GM06990 (cell line): ENCODE results near the gene P3H2.

ENCODE experiments used
- DNase-seq: peaks from one replicate; pipeline ENCODE4 v3.0.0-alpha.2; 2011; ENCODE audit not compliant: insufficient read length; ENCODE audit errors: extremely low read depth
- H3K27me3 ChIP-seq: replicated peaks from 2 replicates; pipeline ENCODE4 v1.6.0; 2011; ENCODE audit warnings: low read length; ENCODE audit not compliant: control insufficient read depth, insufficient read depth
- H3K36me3 ChIP-seq: 2 replicates; pipeline ENCODE4 v1.5.1; 2011; ENCODE audit warnings: low read length; ENCODE audit not compliant: control insufficient read depth, insufficient read depth
- H3K4me3 ChIP-seq: replicated peaks from 2 replicates; pipeline ENCODE4 v1.5.1; 2011; ENCODE audit warnings: low read depth, mild to moderate bottlenecking, control low read depth, low read length
- TF ChIP-seq, protein P1 (sequence below): IDR thresholded peaks from 2 replicates; pipeline ENCODE4 v1.5.1; 2011; ENCODE audit warnings: low read length, control low read depth, mild to moderate bottlenecking, inconsistent platforms; ENCODE audit not compliant: insufficient read depth, poor library complexity, severe bottlenecking

P3H2 gene

DNA sequence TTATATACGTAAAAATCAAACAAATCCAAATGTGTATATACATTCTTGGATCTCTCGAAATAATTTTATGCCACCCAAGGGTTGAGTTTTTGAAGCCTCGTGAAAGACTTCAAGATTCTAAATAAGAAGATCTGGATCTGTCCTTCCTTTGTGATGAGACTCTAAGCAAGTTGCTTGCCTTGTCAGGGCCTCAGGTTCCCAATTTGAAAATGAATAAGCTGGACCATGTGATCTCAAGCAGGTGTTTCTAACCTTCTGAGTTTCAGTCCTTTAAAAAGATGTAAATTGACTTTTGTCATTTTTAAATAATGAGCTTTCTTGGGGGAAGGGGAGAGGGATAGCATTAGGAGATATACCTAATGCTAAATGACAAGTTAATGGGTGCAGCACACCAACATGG is 137.1 kb downstream of the P3H2 start:
- H3K27me3 ChIP-seq: no peaks in the 10 kb centered on the region
- DNase-seq: no peak
- TF ChIP-seq, protein P1, sequence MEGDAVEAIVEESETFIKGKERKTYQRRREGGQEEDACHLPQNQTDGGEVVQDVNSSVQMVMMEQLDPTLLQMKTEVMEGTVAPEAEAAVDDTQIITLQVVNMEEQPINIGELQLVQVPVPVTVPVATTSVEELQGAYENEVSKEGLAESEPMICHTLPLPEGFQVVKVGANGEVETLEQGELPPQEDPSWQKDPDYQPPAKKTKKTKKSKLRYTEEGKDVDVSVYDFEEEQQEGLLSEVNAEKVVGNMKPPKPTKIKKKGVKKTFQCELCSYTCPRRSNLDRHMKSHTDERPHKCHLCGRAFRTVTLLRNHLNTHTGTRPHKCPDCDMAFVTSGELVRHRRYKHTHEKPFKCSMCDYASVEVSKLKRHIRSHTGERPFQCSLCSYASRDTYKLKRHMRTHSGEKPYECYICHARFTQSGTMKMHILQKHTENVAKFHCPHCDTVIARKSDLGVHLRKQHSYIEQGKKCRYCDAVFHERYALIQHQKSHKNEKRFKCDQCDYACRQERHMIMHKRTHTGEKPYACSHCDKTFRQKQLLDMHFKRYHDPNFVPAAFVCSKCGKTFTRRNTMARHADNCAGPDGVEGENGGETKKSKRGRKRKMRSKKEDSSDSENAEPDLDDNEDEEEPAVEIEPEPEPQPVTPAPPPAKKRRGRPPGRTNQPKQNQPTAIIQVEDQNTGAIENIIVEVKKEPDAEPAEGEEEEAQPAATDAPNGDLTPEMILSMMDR: no peak
- H3K4me3 ChIP-seq: no peak overlapping the region
- H3K36me3 ChIP-seq: no peaks in the 10 kb centered on the region; the same call in none of the 2 replicates

DNA sequence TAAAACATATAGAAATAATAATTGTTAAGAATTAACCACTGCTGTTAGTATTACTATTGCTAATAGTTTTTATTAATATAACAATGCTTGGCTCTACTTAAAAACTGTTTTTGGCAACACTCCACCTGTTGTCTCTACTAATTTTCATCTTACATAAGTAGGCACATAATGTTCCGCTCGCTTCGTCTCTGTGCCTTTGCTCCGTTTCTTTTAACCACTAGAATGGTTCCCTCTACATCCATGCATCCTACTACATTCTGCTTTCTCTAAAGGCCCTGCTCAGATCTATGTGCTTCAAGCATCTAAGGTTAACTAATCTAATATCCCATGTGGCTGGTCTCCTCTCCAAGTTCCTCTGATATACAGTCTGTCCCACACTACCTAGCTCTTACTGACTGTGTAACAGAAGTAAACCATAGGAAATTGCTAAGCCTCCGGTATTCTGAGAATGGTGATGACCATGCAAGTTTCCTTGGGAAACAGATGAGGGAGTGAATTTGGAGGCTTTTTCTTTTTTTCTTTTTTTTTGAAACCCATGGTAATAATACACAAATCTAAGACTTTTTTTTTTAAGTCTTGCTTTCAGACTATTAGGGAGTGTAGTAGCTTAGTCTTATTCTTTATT is 138.3 kb downstream of the P3H2 start:
- Histone ChIP-seq H3K4me3 (no peak overlapping the region), H3K27me3 (no peaks in the 10 kb centered on the region), H3K36me3 (no peaks in the 10 kb centered on the region; the same call in none of the 2 replicates)
- TF ChIP-seq, protein P1: no peak
- no peak for DNase-seq

DNA sequence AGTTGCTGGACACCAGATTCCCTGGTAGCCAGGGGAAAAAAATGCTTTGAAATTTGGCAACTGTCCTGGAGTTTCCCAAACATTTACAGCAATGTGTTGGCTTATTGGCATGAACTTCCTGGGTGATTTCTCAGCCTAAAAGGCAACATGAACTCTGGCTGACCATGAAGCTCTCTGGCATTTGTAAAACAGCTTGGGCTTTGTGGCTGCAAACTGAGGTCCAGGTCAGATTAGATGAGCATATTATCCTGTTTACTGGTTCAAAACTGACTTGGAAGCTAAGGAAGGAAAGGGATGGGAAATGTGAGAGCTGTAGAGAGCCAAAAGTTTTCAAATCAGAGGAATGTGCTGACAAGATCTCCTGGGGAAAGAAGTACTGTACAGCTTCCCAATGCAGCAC is 139.0 kb downstream of the P3H2 start:
- H3K4me3 ChIP-seq: no peak overlapping the region
- TF ChIP-seq, protein P1: no peak
- no peaks in the 10 kb centered on the region; the same call in none of the 2 replicates for H3K36me3 ChIP-seq
- no peaks in the 10 kb centered on the region for H3K27me3 ChIP-seq
- no peak for DNase-seq

GRCh38 chr3:189978753-189979152 is 141.9 kb downstream of the P3H2 start:
- Histone ChIP-seq H3K4me3 (no peak overlapping the region), H3K27me3 (no peaks in the 10 kb centered on the region), H3K36me3 (no peaks in the 10 kb centered on the region; the same call in none of the 2 replicates)
- DNase-seq: no peak
- TF ChIP-seq, protein P1: no peak

DNA sequence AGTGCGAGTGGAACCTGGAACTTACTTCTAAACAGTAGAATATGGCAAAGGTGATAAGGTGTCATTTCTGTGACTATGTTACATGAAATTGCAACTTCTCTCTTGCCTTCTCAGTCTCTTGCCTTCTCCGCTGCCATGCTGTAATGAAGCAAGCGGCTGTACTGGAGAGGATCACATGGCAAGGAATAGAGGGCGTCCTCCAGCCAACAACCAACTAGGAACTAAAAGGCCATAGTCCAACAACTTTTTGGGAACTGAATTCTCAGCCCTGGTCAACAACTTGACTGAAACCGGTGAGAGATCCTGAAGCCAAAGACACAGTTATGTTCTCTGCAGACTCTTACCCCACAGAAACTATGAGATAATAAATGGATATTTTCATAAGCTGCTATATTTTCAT is 143.5 kb downstream of the P3H2 start:
- TF ChIP-seq, protein P1: no peak
- no peaks in the 10 kb centered on the region for H3K27me3 ChIP-seq
- no peak for DNase-seq

More for the DNA sequence above, 143.5 kb downstream of the P3H2 start:
- H3K36me3 ChIP-seq: no peaks in the 10 kb centered on the region; the same call in none of the 2 replicates
- no peak overlapping the region for H3K4me3 ChIP-seq
